H9 (cell line): ENCODE results near the gene STYXL2. TPM values are rescaled to one million over a fixed set of nuclear protein-coding genes. Genes with fewer than 3 reads are reported as not detected.

ENCODE experiments used
- DNase-seq: peaks from one replicate; pipeline ENCODE4 v3.0.0-alpha.2; 2017
- H2AFZ ChIP-seq: one replicate; pipeline ENCODE4 v1.6.1; 2013; ENCODE audit warnings: mild to moderate bottlenecking, low read length, control low read depth, moderate library complexity
- H2AK5ac ChIP-seq: 2 replicates; pipeline ENCODE4 v1.6.1; 2013; ENCODE audit warnings: low read length, control low read depth, mixed read lengths; ENCODE audit not compliant: insufficient read length
- H2BK120ac ChIP-seq: one replicate; pipeline ENCODE4 v1.6.1; 2013; ENCODE audit warnings: low read depth, mild to moderate bottlenecking, low read length, control low read depth, inconsistent platforms; ENCODE audit not compliant: poor library complexity, severe bottlenecking
- H2BK12ac ChIP-seq: 2 replicates; pipeline ENCODE4 v1.6.1; 2013; ENCODE audit warnings: low read length, control low read depth, mixed read lengths, low read depth; ENCODE audit not compliant: insufficient read length
- H2BK15ac ChIP-seq: 2 replicates; pipeline ENCODE4 v1.6.1; 2013; ENCODE audit warnings: low read depth, low read length, control low read depth
- H2BK20ac ChIP-seq: one replicate; pipeline ENCODE4 v1.6.1; 2013; ENCODE audit warnings: low read depth, mild to moderate bottlenecking, low read length, control low read depth, inconsistent platforms; ENCODE audit not compliant: poor library complexity, severe bottlenecking
- H2BK5ac ChIP-seq: 2 replicates; pipeline ENCODE4 v1.6.1; 2013; ENCODE audit warnings: low read length, control low read depth, mixed read lengths; ENCODE audit not compliant: insufficient read length
- H3K14ac ChIP-seq: 2 replicates; pipeline ENCODE4 v1.6.1; 2013; ENCODE audit warnings: low read length, control low read depth; ENCODE audit not compliant: insufficient read depth
- H3K18ac ChIP-seq: 2 replicates; pipeline ENCODE4 v1.6.1; 2013; ENCODE audit warnings: low read depth, mild to moderate bottlenecking, mixed read lengths, low read length, control low read depth; ENCODE audit not compliant: insufficient read length
- H3K23ac ChIP-seq: 2 replicates; pipeline ENCODE4 v1.6.1; 2013; ENCODE audit warnings: low read length, control low read depth, mixed read lengths, low read depth; ENCODE audit not compliant: insufficient read length
- H3K23me2 ChIP-seq: 2 replicates; pipeline ENCODE4 v1.6.1; 2013; ENCODE audit warnings: low read depth, mild to moderate bottlenecking, mixed read lengths, low read length, control low read depth; ENCODE audit not compliant: insufficient read length, poor library complexity, severe bottlenecking
- H3K27ac ChIP-seq: 2 replicates; pipeline ENCODE4 v1.5.1; 2013; ENCODE audit warnings: low read length, control low read depth, mixed read lengths, low read depth; ENCODE audit not compliant: insufficient read length
- H3K27me3 ChIP-seq: 2 replicates; pipeline ENCODE4 v1.6.1; 2013; ENCODE audit warnings: low read length, control low read depth, inconsistent platforms; ENCODE audit not compliant: insufficient read depth
- H3K4ac ChIP-seq: 2 replicates; pipeline ENCODE4 v1.6.1; 2013; ENCODE audit warnings: low read depth, mild to moderate bottlenecking, control low read depth, inconsistent platforms, low read length, moderate library complexity
- H3K4me1 ChIP-seq: 2 replicates; pipeline ENCODE4 v1.6.1; 2013; ENCODE audit warnings: low read length, control low read depth, inconsistent platforms; ENCODE audit not compliant: insufficient read depth
- H3K4me2 ChIP-seq: 2 replicates; pipeline ENCODE4 v1.6.1; 2013; ENCODE audit warnings: low read length, control low read depth, mixed read lengths; ENCODE audit not compliant: insufficient read length, insufficient read depth
- H3K56ac ChIP-seq: 2 replicates; pipeline ENCODE4 v1.6.1; 2013; ENCODE audit warnings: low read depth, mild to moderate bottlenecking, mixed read lengths, low read length, control low read depth; ENCODE audit not compliant: insufficient read length
- H3K79me1 ChIP-seq: 2 replicates; pipeline ENCODE4 v1.6.1; 2013; ENCODE audit warnings: low read depth, mild to moderate bottlenecking, moderate library complexity, low read length, control low read depth, inconsistent platforms; ENCODE audit not compliant: insufficient read depth, poor library complexity, severe bottlenecking
- H3K79me2 ChIP-seq: 2 replicates; pipeline ENCODE4 v1.6.1; 2013; ENCODE audit warnings: low read length, control low read depth, inconsistent platforms; ENCODE audit not compliant: insufficient read depth
- H3K9ac ChIP-seq: 2 replicates; pipeline ENCODE4 v1.6.1; 2013; ENCODE audit warnings: low read length, control low read depth, mixed read lengths; ENCODE audit not compliant: insufficient read length; ENCODE audit errors: extremely low read depth
- H3K9me3 ChIP-seq: one replicate; pipeline ENCODE4 v1.6.1; 2013; ENCODE audit warnings: low read depth, low read length, inconsistent platforms; ENCODE audit not compliant: control insufficient read depth
- H3T11ph ChIP-seq: one replicate; pipeline ENCODE4 v1.6.1; 2013; ENCODE audit warnings: mild to moderate bottlenecking, low read length, control low read depth, inconsistent platforms
- H4K20me1 ChIP-seq: one replicate; pipeline ENCODE4 v1.6.1; 2013; ENCODE audit not compliant: control insufficient read depth, insufficient read length, insufficient read depth
- H4K5ac ChIP-seq: 2 replicates; pipeline ENCODE4 v1.6.1; 2013; ENCODE audit warnings: low read depth, mild to moderate bottlenecking, mixed read lengths, low read length, control low read depth; ENCODE audit not compliant: insufficient read length
- H4K8ac ChIP-seq: replicated peaks from 2 replicates; pipeline ENCODE4 v1.6.1; 2013; ENCODE audit warnings: low read length, control low read depth, mixed read lengths, low read depth; ENCODE audit not compliant: insufficient read length
- H4K91ac ChIP-seq: 2 replicates; pipeline ENCODE4 v1.6.1; 2013; ENCODE audit warnings: low read depth, mild to moderate bottlenecking, moderate library complexity, mixed read lengths, low read length, control low read depth; ENCODE audit not compliant: insufficient read length
- H3K27ac Mint-ChIP-seq, 3 experiments: 2 replicates in 2 of 3; 3 replicates in 1 of 3; pipeline ENCODE4 v1.8.0; 2020 to 2021; ENCODE audit warnings: mixed read lengths in 3 of 3, mild to moderate bottlenecking in 1 of 3, moderate library complexity in 1 of 3
- H3K27me3 Mint-ChIP-seq: 2 replicates; pipeline ENCODE4 v1.8.0; 2021; ENCODE audit warnings: low read depth, mild to moderate bottlenecking, moderate library complexity, mixed read lengths
- H3K36me3 Mint-ChIP-seq, 3 experiments: 2 replicates in 2 of 3; 3 replicates in 1 of 3; pipeline ENCODE4 v1.8.0; 2020 to 2021; ENCODE audit warnings: low read depth in 3 of 3, mixed read lengths in 3 of 3; ENCODE audit not compliant: insufficient read depth in 1 of 3
- H3K4me1 Mint-ChIP-seq, 2 experiments: 2 replicates each; pipeline ENCODE4 v1.8.0; 2020; ENCODE audit warnings: mixed read lengths in 2 of 2
- H3K4me3 Mint-ChIP-seq, 2 experiments: 2 replicates in 1 of 2; 3 replicates in 1 of 2; pipeline ENCODE4 v1.8.0; 2020 to 2021; ENCODE audit warnings: mild to moderate bottlenecking in 2 of 2, mixed read lengths in 2 of 2, moderate library complexity in 1 of 2
- H3K9me3 Mint-ChIP-seq, 2 experiments: 2 replicates in 1 of 2; 3 replicates in 1 of 2; pipeline ENCODE4 v1.8.0; 2020; ENCODE audit warnings: mild to moderate bottlenecking in 2 of 2, mixed read lengths in 2 of 2, moderate library complexity in 1 of 2
- CTCF ChIP-seq: fragments of 200-600 bp; sonication (generic); conservative IDR thresholded peaks from 3 replicates; pipeline ENCODE4 v1.8.0; 2021; ENCODE audit warnings: antibody characterized with exemption, mild to moderate bottlenecking
- WGBS: extraction: QIAGEN DNeasy Blood & Tissue Kit; methylation state at CpG from one replicate; pipeline ENCODE4 v1.1.7; 2013; ENCODE audit warnings: missing lambda C conversion rate, low lambda C conversion rate, mixed read lengths; ENCODE audit not compliant: insufficient read length; ENCODE audit errors: extremely low coverage; 5-methylcytosine and 5-hydroxymethylcytosine counted together
- total RNA-seq: library from RNA; stranded (reverse); gene quantifications from 2 replicates; pipeline ENCODE4 v1.2.1, GENCODE V29; 2021

The STYXL2 gene
- total RNA-seq, 1 experiment from 2014 or later, result 0.09 TPM

- WGBS, result no CpG with 5 or more reads among the region's 4 CpGs
- Histone ChIP-seq H2BK120ac (no peak overlapping the region), H2AK5ac (no peak overlapping the region), H3K23me2 (no peaks in the 10 kb centered on the region), H3K9me3 (no peaks in the 10 kb centered on the region), H3T11ph (no peak overlapping the region), H4K91ac (no peak overlapping the region), H2BK12ac (no peak overlapping the region), H2BK15ac (no peak overlapping the region), H3K14ac (no peak overlapping the region), H3K4ac (no peak overlapping the region), H2BK20ac (no peak overlapping the region), H3K4me1 (0 out of 2 replicates have a peak, but pooled peaks cover 2% of the 10 kb centered on the region), H3K18ac (no peak overlapping the region), H3K79me1 (no peaks in the 10 kb centered on the region), H3K56ac (no peak overlapping the region), H4K20me1 (no peaks in the 10 kb centered on the region), H3K9ac (no peak overlapping the region), H4K5ac (no peak overlapping the region), H3K27ac (no peak overlapping the region), H3K23ac (no peak overlapping the region), H2BK5ac (no peak overlapping the region), H3K79me2 (no peaks in the 10 kb centered on the region), H2AFZ (no peak overlapping the region), H3K27me3 (no peaks in the 10 kb centered on the region), H3K4me2 (no peak overlapping the region), H4K8ac (no peak overlapping the region)
- no peaks in the 10 kb centered on the region; a peak in 2 of 5 replicates for H3K9me3 Mint-ChIP-seq
- no peak overlapping the region for H3K4me3 Mint-ChIP-seq
- no peak for TF ChIP-seq CTCF
- peaks cover 2% of the 10 kb centered on the region; the same call in 1 of the 2 replicates for H3K27me3 Mint-ChIP-seq
- H3K4me1 Mint-ChIP-seq, result peaks cover 25 to 28% of the 10 kb centered on the region in 2 experiments
- no peak overlapping the region for H3K27ac Mint-ChIP-seq
- peaks cover 0 to 3% (median 0%) of the 10 kb centered on the region in 3 experiments; a peak in 1 of 7 replicates for H3K36me3 Mint-ChIP-seq
- no peak for DNase-seq
Observed at GRCh38 chr1:167111868-167112709, 18.2 kb downstream of the STYXL2 start.
